Fibroblast of peridontal ligament (primary cell): ENCODE measurements around the gene IVD.
"Not testable (repeated sequence)": the region's sequence is repeated elsewhere in the genome, so short reads cannot be mapped to it uniquely, and the experiment has no call there.

Source experiments
- DNase-seq: peaks from one replicate; pipeline ENCODE4 v3.0.0-alpha.2; 2010; ENCODE audit errors: extremely low read depth

IVD gene

DNA sequence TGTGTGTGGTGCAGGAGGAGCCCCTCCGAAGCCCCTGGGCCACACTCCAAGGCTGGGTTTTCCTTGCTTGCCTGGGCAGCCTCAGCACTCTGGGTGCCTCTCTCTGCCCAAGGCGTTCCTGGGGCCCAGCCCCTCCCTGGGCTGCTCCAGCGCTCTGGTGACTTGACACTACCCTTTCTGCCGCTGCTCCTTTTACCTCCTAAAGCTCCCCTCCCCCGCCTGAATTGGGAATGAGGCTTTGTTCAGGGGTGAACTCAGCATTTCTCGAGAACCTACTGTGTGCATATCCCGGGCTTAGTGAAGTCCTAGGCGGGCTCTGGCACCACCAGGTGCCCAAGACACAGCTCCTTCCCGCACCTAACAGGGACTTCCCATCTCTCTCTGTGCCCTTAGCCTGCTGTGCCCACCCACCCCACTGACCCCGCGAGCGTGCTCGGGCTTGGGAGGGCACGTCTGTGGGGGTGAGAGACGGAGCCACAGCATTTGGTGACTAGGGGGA lies 33.9 kb downstream of the IVD start:
- no peak for DNase-seq

DNA sequence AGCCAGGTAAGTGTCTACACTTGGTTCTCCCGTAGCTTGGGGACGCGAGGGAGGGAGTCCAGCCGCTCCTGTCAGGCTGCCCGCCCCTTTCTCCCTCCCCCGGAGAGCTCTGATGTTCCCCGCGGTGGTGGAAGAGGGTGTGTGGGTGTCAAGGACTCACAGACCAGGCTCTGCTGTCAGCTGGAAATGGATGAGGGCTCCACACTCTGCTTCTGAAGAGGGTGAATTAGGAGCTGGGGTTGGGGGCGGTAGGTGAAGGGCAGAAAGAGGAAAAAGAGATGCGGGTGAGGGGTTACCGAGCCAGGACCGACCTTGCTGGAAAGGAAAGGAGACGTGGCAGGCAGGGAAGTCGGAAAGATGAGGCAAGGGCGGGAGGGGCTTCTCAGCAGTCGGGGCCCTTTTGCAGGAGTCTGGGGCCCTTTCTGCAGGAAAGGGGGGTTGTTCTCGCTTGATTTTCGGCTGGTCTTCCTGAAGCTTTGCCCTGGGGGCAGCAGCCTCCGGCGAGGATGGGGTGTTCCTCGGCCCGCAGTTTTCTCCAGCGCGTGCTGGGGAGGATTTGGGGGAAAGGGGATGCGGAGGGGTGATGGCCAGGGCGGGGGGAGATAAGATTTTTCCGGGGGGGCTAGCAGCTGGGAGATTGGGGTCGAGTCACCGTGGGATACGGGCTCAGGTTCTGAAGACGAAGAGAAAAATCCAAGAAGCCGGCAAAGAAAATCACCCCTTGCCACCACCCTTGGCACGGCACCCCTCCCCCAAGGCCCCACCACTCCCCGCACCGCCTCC lies 34.6 kb downstream of the IVD start:
- DNase-seq = peak; percentile 12

DNA sequence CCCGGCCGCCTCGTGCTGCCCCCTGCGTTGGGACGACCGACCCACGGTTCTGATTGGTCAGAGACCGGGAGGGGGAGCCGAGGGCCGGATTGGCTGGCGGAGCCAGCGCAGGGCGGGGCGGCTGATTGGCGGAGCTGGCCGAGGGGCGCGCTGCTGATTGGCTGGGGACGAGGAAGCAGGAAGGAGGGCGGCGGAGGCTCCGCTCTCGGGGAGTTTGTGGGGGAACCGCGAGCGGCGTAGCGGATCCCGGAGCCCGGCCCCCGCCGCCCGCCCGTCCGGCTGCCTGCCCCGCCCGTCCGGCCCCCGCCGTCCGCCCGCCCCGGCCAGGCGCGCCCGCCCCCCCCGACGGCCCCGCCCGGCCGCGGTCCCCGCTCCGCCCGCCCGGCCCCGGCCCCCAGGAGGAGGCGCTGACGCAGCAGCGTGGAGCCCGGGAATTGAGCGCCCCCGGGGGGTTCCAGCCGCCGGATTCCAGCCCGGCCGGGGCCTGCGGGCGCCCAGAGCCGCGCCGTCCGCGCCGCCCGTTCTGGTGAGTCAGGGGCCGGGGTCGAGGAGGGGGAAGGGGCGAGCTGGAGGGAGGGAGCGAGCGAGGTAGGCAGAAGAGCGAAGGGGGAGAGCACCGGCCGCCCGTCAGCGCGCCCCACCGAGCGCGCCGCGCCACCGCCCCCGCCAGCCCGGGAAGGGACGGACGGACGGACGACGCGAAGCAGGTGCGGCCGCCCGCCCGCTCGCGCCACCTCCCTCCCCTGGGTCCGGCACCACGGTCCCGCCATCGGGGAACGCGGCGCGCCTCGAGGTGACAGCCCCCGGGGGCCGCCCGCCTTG lies 35.4 kb downstream of the IVD start, which contains the start of gene BAHD1:
Gene BAHD1, plus strand, starts transcription at position 211 of the 822 bp plus-strand sequence. CDS start 17,512 bp downstream, outside the sequence.
- DNase-seq = peak; percentile 89

DNA sequence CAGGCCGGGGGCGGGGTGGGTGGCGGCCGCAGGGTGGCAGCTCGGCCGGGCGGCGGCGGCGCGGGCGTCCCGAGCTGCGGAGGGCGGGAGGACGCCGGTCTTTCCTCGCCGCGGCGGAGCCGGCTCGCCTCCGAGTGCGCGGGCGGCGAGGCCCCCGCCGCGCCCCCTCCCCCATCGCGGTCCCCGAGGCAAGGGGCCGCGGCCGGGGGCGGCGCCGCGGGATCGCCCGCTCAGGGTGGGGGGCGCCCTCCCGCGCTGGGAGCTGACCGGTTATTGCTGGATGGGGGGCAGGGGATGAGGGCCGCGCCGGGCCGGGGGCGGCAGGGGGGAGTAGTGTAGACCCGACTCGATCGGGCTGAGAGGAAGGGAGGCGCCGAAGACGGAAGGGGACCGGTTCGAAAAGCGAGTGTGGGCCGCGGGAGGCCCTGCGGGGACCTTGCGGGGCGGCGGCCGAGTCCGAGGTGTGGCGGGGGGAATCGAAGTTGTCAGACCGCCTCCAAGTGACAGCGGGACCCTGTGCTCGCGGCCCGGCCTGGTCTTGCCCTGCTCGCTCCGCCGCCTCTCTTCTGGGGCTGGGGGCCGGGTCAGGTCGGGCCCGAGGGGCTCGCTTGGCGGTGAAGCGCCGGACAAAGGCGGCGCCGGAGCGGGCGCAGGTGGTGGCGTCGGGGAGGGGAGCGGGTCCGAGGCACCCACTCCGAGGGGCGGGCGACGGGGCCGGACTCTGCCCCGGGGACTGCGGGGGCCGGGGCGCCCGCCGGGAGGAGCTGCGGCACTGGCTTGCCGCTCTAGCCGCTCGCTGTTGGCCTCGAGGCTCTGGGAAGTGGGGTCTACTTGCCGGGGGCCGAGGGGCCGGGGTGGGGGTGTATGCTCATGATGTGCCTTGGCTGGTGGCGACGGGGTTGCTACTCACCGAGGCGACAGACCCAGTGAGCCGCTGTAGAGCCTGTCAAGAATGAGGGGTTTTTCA lies 36.3 kb downstream of the IVD start:
- DNase-seq = no peak

DNA sequence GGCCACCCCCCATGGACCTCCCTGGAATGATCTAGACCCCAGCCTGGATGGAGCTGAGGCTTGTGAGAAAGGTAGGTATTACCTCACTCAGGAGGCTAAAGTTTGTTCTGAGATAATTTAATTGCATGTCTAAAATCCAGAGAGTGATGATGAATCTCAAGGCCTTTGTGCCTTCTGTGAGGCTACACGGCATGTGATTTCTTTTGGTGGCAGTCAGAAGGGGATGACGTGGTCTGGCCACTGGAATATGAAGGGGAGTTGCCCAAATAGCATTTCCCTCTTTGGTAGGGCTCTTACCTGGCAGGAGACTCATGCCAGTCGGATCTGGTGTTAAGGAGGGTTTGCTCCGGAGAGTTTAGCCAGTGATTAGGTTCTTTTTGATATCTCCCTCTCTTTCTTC lies 37.7 kb downstream of the IVD start:
- no peak for DNase-seq

DNA sequence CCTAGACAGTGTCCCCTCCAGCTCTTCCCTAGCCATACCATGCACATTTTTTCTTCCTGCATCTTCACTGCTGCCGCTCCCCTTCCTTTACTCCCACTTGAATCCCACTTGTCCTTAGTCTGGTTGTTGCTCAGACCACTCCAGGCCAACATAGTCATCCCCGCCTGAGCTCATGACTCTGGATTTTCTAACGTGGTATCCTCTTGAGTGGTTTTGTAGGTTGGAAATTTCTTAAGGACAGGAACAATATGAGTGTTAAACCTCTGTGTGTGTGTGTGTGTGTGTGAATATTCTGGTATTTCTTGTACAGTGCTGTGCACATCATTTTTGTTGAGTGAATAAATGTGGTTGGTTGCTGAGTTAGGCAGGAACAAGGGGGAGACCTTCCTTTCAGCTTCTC lies 38.3 kb downstream of the IVD start:
- no peak for DNase-seq

DNA sequence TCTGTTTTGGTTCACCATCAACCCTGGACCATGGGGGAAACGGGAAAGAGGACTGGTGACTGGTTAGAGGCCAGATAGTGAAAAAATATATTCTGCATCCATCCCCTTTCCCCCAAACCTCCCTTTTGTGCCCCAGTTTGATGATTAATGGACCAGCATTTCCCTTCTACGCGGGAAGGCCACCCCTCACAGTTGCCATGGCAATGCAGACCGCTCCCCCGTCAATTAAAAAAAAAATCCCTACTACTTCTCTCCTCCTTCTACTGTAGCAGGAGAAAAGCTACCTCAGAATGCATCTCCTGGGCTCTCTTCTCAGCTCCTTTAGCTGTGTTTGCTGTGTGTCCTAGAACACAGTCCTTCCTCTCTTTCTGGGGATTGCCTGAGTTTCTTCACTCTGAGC lies 39.1 kb downstream of the IVD start:
- DNase-seq = no peak

DNA sequence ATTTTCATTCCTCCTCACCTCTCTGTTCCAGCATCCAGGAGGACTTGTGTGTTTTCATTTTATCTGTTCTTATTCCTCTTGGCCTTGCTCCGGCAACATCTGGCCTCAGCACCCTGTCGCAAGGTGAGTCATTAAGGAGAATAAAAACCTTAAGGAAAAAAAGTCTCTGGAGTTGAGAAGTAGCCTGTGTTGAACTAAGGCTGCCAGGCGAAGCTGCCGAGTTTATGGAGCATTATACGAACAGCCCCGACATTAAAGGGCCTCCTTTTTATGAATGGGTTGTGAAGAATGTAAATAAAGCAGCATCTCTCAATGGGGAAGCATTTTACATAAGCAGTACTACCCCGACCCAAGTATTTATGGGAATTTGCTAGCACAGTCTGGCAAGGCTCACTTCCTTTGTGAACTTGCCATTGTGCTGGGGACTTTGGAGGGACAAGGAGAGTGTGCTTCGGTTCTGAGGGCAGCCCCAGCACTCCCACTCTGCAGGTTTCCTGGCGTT lies 39.9 kb downstream of the IVD start:
- DNase-seq = peak; percentile 32

DNA sequence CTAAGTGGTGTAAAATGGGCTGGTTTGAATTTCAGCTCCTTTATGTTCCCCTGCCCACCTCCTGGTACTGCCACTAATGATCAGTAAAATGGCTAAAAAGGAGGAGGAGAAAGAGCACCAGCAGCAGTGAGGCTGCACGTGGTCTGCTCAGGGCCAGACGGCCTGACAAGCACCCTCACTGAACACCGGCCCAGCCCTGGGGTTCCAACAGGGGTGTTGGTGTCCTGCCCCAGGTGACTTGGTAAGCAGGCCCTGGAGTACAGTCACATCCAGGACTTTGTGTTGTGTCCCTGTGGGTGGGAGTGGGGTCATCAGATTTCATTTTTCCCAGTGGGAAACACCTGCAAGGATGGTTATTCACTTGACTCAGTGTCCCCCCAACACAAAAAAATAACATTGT lies 40.5 kb downstream of the IVD start:
- DNase-seq = no peak

DNA sequence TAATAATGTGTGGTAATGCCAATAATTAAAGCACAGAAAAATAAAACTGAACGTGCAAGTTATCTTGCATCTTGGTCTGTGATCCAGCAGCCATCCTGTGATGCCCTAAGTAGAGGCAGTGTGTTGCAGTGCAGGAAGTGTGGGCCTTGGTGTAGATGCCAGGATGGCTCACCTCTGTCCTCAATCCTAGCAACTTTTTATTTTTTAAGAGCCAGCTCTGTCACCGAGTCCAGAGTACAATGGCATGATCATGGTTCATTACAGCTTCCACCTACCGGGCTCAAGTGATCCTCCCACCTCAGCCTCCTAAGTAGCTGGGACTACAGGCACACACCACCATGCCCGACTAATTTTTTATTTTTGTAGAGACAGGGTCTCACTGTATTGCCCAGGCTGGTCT lies 42.8 kb downstream of the IVD start:
- DNase-seq = no peak

DNA sequence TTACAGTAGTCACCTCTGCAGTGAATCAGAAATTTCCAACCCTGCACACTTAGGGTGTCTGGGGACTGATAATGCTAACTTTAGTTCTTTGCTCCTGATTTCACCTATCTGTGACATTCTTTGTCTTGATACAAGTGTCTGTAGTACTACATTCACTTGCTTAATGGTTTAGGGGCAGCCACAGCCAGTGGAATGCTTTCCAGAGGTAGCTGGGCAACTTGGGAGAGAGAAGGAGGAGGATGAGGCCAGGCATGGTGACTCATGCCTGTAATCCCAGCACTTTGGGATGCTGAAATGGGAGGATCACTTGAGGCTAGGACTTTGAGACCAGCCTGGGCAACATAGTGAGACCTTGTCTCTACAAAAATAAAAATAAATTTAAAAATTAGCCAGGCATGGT lies 43.7 kb downstream of the IVD start:
- DNase-seq = peak; percentile 27

DNA sequence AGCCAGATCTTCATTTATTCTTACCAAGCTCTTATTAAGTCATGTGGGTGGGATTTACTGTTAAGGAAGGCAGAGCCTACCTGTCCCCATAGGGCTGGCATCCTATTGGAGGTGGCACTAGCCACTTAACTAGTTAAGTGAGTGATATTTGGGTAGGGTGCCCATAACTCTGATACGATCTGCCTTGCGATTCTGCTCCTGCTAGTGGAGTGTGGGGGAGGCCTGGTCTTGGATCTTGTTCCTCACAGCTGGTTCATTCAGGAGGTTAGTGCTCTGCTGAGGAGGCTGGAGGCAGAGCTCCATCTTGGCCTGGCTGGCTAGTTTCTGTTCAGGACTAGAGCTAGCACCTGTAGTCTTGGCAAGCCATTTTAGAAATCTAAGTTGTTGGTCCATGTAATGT lies 44.5 kb downstream of the IVD start:
- DNase-seq = no peak

DNA sequence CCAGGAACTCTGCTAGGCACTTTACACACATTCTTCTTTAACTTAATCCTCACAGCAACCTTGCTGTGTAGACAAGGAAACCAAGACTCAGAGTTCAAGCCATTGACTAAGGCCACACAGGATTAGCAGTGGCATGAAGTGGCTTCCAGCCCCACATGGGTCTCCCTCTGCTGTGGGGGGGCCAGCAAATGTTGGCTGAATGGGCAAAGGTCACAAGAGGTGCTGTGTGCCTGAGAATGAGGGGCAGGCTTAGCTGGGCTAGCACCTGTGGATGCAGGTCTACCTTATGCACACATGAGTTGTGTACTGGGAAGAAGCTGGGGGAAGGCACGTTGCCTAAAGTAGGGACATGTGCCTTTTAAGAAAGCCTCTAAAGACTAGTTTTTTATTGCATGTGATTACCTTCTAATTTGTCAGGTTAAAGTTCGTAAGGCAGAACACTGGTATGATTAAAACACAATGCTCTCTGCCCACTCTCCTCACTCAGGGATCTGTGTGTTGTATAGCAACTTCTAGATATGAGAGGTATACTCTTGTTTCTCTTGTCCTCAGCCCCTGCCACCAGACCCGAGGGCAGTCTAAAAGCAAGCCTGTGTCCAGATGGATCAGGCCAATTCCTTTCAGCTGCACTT lies 46.0 kb downstream of the IVD start:
- no peak for DNase-seq

DNA sequence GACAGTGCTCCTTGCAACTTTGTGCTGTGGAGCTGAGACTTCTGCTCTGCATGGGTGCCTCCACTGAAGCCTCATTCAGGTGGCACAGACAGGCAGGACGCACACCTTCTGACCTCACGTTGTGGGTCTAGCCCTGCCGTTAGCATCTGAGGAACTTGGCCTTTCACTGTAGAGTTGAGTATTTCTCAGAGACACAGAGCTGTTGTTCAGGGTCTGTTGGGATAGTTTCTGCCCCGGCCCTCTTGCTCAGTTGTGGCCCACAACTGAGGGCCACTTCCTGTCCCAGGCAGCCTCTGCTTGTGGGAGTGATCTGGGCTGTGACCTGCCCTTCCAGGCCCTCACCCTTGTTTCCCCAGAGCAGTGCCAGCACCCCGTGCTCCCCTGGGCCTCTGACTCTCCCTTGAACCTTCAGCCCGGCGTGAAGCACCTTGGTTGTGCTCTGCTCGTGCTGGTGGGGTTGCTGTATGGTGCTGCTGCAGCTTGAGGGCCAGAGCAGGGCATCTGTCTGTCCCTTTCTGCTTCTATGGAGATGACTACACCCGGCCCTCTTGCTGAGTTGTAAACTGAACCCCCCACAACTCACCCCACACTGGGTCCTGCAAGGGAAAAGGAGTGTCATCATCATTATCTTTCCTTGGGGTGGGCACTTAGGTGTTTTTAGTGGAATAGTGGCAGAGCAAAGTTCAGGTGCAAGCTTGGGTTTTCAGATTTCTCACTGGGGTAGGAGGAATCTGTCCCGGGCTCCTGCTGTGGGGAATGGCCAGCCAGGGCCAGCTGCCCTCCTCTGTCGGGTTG lies 46.9 kb downstream of the IVD start:
- DNase-seq = no peak

DNA sequence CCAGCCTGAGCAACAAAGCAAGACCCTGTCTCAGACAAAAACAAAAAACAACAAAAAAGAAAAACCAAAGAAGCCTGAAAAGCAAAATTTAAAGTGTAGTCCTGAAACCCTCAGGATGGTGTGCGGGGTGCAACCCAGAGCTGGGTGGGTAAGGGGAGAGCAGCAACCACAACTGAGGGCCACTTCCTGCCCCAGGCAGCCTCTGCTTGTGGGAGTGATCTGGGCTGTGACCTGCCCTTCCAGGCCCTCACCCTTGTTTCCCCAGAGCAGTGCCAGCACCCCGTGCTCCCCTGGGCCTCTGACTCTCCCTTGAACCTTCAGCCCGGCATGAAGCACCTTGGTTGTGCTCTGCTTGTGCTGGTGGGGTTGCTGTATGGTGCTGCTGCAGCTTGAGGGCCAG lies 48.3 kb downstream of the IVD start:
- DNase-seq = not testable (repeated sequence)

DNA sequence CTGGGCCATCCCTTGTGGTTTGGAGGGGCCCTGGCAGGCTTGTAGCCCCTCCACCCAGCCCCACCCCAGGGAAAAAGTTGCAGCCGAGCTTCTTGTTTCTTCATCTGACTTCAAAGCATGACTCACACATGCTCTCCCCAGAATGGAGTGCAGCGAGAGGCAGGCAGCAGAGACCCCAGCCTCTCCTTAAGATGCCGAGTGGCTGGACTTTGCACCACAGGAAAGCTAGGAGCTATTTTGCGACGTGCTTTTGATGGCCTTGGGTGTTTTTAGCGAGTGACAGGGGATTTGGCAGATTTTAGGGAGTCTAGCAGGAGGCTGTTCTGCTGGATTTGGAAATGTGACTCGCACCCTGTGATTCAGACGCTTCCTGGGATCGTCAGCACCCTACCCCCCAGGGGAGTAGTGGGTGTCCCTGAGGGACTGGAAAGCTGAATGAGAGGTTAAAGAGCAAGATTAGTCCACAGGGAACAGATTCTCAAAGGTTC lies 49.4 kb downstream of the IVD start:
- peak; percentile 20 for DNase-seq

DNA sequence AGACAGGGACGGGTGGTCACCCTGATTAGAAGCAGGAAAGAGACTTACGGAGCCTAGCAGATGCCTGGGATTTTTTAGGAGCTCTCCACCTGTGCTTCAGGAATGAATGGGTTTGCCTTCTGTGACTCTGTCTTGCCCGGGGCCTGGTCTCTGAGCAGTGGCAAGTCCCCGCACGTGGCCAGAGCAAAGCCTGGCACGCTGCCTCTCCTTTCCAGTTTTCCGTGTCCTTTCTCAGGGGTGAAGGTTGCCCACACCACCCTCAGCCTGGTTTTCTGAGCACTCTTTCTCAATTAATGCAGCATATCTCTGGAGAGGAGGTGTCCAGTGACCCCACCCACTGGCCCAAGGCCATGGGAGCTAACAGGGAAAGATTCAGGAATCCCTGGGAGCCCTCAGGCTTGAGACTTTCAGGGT lies 50.7 kb downstream of the IVD start:
- DNase-seq = no peak

DNA sequence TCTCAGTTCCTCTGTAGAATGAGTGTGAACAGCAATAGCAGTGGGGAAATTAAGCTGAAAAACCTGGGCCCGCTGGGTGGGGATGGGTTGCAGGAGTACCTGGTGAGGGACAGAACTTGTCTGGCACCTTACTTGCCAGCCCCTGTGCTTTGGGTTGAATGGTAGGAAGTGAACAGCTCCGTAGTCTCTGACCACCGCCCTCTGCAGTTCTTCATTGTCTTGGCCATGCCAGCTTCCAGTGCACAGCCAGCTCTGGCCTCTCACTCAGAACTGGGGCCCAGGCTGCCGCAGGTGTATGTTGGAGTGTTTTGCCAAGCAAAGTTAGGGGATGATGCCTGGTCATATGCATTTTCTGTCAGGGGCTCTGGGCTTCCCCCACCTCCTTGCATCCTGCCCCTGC lies 51.1 kb downstream of the IVD start:
- no peak for DNase-seq

DNA sequence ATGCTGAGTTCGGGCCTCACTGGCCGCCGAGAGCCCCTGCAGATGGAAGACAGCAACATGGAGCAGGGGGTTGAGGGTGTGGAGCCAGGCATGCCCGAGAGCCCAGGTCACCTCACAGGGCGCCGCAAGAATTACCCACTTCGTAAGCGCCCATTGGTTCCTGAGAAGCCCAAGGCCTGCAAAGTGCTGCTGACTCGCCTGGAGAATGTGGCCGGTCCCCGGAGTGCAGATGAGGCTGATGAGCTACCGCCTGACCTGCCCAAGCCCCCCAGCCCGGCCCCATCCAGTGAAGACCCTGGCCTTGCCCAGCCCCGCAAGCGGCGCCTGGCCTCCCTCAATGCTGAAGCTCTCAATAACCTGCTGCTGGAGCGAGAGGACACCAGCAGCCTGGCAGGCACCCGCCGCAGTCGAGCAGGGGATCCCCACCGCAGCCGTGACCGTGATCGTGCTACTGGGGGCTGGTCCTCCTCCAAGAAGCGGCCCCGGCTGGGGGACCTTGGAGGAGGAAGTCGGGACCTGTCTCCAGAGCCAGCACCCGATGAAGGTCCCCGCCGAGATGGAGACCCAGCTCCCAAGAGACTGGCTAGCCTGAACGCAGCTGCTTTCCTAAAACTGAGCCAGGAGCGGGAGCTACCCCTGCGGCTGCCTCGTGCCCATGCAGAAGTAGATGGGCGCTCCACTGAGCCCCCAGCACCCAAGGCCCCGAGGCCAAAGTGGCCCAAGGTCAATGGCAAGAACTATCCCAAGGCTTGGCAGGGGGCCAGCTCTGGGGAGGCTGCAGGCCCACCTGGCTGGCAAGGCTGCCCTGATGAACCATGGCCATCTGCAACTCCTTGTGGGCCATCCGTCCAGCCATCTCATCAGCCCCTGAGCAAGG lies 53.1 kb downstream of the IVD start:
- no peak for DNase-seq
